T-cell (primary cell): ENCODE data around the gene LTB4R. TPM values are rescaled to one million over a fixed set of nuclear protein-coding genes. Genes with fewer than 3 reads are reported as not detected.

Experiments
- ATAC-seq, 4 experiments: fragments of 200-7000 bp in 3 of 4; fragments of 150-1000 bp in 1 of 4; cut with Tn5 transposase; replicated peaks in 1 of 4; 1 replicate in 3 of 4; 2 replicates in 1 of 4; pipeline ENCODE4 v1.10.0; 2021; ENCODE audit warnings: moderate library complexity in 3 of 4, mild to moderate bottlenecking in 2 of 4, moderate number of reproducible peaks in 1 of 4
- CTCF ChIA-PET, 2 donors: fragments of 300-600 bp; sonication (Branson Sonifier 250); formaldehyde crosslinking; loops; one replicate each; lab custom pipeline; 2022; ENCODE audit warnings: antibody characterized with exemption in 2 of 2; lab: Charles Lee
- POLR2A ChIA-PET, 2 donors: fragments of 300-600 bp; sonication (Branson Sonifier 250); formaldehyde crosslinking; loops; one replicate each; lab custom pipeline; 2022; ENCODE audit warnings: antibody characterized with exemption in 2 of 2; lab: Charles Lee
- DNase-seq, 35 experiments: peaks; one replicate each; pipeline versions ENCODE4 v3.0.0 to v3.0.0-alpha.2; 2013 to 2023
- H3K27ac ChIP-seq: one replicate; pipeline ENCODE4 v1.5.1; 2013; ENCODE audit warnings: low read length
- H3K27me3 ChIP-seq, 2 experiments: replicated peaks in 1 of 2; 1 replicate in 1 of 2; 2 replicates in 1 of 2; pipeline versions ENCODE4 v1.6.1 to v1.7.0; 2013; ENCODE audit warnings: low read length in 1 of 2, mixed read lengths in 1 of 2; ENCODE audit not compliant: control insufficient read depth in 2 of 2, insufficient read depth in 2 of 2; ENCODE audit errors: extremely low read depth in 1 of 2
- H3K36me3 ChIP-seq, 2 donors: 1 replicate in 1 of 2; 2 replicates in 1 of 2; pipeline versions ENCODE4 v1.6.1 to v1.7.0; 2013; ENCODE audit warnings: low read length in 1 of 2; ENCODE audit not compliant: control insufficient read depth in 2 of 2, insufficient read depth in 1 of 2; ENCODE audit errors: extremely low read depth in 1 of 2
- H3K4me1 ChIP-seq, 2 experiments: 1 replicate in 1 of 2; 2 replicates in 1 of 2; pipeline versions ENCODE4 v1.6.1 to v1.7.0; 2013; ENCODE audit warnings: low read length in 2 of 2, mixed read lengths in 1 of 2; ENCODE audit not compliant: insufficient read depth in 2 of 2, control insufficient read depth in 1 of 2; ENCODE audit errors: extremely low read depth in 1 of 2
- H3K4me3 ChIP-seq, 2 donors: 1 replicate in 1 of 2; 2 replicates in 1 of 2; pipeline versions ENCODE4 v1.5.1 to v1.7.0; 2013; ENCODE audit warnings: mild to moderate bottlenecking in 2 of 2, low read length in 1 of 2, moderate library complexity in 1 of 2; ENCODE audit not compliant: control insufficient read depth in 1 of 2; ENCODE audit errors: extremely low read depth in 1 of 2
- H3K9me3 ChIP-seq: 2 replicates; pipeline ENCODE4 v1.7.0; 2013
- H3K27ac Mint-ChIP-seq, 2 donors: one replicate each; pipeline ENCODE4 v1.8.0; 2020 to 2021; ENCODE audit warnings: mild to moderate bottlenecking in 2 of 2, mixed read lengths in 2 of 2
- H3K27me3 Mint-ChIP-seq, 2 donors: one replicate each; pipeline ENCODE4 v1.8.0; 2021 to 2022; ENCODE audit warnings: mixed read lengths in 2 of 2
- H3K36me3 Mint-ChIP-seq: one replicate; pipeline ENCODE4 v1.8.0; 2021; ENCODE audit warnings: mixed read lengths
- H3K4me1 Mint-ChIP-seq, 3 donors: one replicate each; pipeline ENCODE4 v1.8.0; 2020 to 2022; ENCODE audit warnings: mixed read lengths in 3 of 3, mild to moderate bottlenecking in 1 of 3
- H3K4me3 Mint-ChIP-seq, 3 donors: one replicate each; pipeline ENCODE4 v1.8.0; 2020 to 2022; ENCODE audit warnings: mild to moderate bottlenecking in 3 of 3, mixed read lengths in 3 of 3, moderate library complexity in 3 of 3
- H3K9me3 Mint-ChIP-seq, 3 donors: one replicate each; pipeline ENCODE4 v1.8.0; 2020 to 2022; ENCODE audit warnings: mixed read lengths in 3 of 3
- WGBS: methylation state at CpG from one replicate; pipeline ENCODE4 v1.1.5; 2013; ENCODE audit warnings: missing lambda C conversion rate; ENCODE audit not compliant: insufficient coverage; 5-methylcytosine and 5-hydroxymethylcytosine counted together
- total RNA-seq, 35 experiments: library from RNA in 6 of 35; stranded (reverse) in 6 of 35; fragments of 120-200 nt in 1 of 35; gene quantifications; one replicate each; pipeline versions ENCODE4 v1.2.1 to v1.2.4 and lab custom pipeline; 2013 to 2026

LTB4R gene
- total RNA-seq, 5 donors from 2014 or later (not counting 1 experiment from before 2014, with no cell fraction given) = 17.0 to 29.0 (median 18.0) TPM

GRCh38 chr14:24286996-24287395 is 24.3 kb upstream of the LTB4R start:
- DNase-seq = no peak
- Mint-ChIP-seq H3K4me3 (no peak overlapping the region), H3K9me3 (no peaks in the 10 kb centered on the region), H3K36me3 (peaks cover 18% of the 10 kb centered on the region), H3K27ac (no peak overlapping the region), H3K27me3 (no peaks in the 10 kb centered on the region), H3K4me1 (peaks cover 0 to 11% (median 2%) of the 10 kb centered on the region in 3 donors)
- no peak for ATAC-seq
- Histone ChIP-seq H3K9me3 (no peaks in the 10 kb centered on the region), H3K4me1 (peaks cover 0 to 13% of the 10 kb centered on the region in 2 experiments), H3K4me3 (no peak overlapping the region), H3K36me3 (peaks cover 6 to 27% of the 10 kb centered on the region in 2 donors), H3K27me3 (no peaks in the 10 kb centered on the region), H3K27ac (no peak overlapping the region)
- POLR2A ChIA-PET = no interaction called here
- WGBS = 95% methylated on average over 4 of the region's 5 CpGs
- CTCF ChIA-PET = no interaction called here

- Histone ChIP-seq H3K9me3 (no peaks in the 10 kb centered on the region), H3K27ac (no peak overlapping the region), H3K36me3 (peaks cover 10 to 35% of the 10 kb centered on the region in 2 donors), H3K4me3 (no peak overlapping the region), H3K27me3 (no peaks in the 10 kb centered on the region), H3K4me1 (peaks cover 0 to 13% of the 10 kb centered on the region in 2 experiments)
- ChIA-PET CTCF (interaction anchor here (0.6 to 1.6 kb wide), 2 partner anchors 9 to 47 kb away, joined by 3 to 8 read pairs; partner anchors contain the start of gene TINF2 (in 1 of the 2)), POLR2A (no interaction called here)
- Mint-ChIP-seq H3K9me3 (no peaks in the 10 kb centered on the region), H3K27me3 (no peaks in the 10 kb centered on the region), H3K4me3 (no peak overlapping the region), H3K36me3 (peaks cover 27% of the 10 kb centered on the region), H3K4me1 (peaks cover 0 to 11% (median 2%) of the 10 kb centered on the region in 3 donors), H3K27ac (no peak overlapping the region)
- DNase-seq (peak in 1 of 35 experiments; percentile 42), ATAC-seq (peak; percentile 42 to 81 (median 74))
- 67% methylated on average over 3 of the region's 6 CpGs for WGBS
Measured at GRCh38 chr14:24289649-24290280, 21.5 kb upstream of the LTB4R start.

GRCh38 chr14:24290746-24291145 is 20.6 kb upstream of the LTB4R start:
- H3K27ac ChIP-seq = no peak overlapping the region
- H3K27me3 Mint-ChIP-seq = no peaks in the 10 kb centered on the region
- peaks cover 0 to 13% (median 2%) of the 10 kb centered on the region in 3 donors for H3K4me1 Mint-ChIP-seq
- H3K9me3 ChIP-seq = no peaks in the 10 kb centered on the region
- H3K27ac Mint-ChIP-seq = no peak overlapping the region
- CTCF ChIA-PET = no interaction called here
- DNase-seq = no peak
- ATAC-seq = no peak
- peaks cover 10 to 40% of the 10 kb centered on the region in 2 donors for H3K36me3 ChIP-seq
- H3K4me3 Mint-ChIP-seq = no peak overlapping the region
- POLR2A ChIA-PET = interaction anchor here in 1 of 2 donors (1.0 kb wide), 1 partner anchor 48 kb away, joined by 3 read pairs; the partner anchor contains the start of gene TINF2
- H3K9me3 Mint-ChIP-seq = no peaks in the 10 kb centered on the region
- peaks cover 0 to 13% of the 10 kb centered on the region in 2 experiments for H3K4me1 ChIP-seq
- 92% methylated on average over 4 of the region's 9 CpGs for WGBS
- H3K36me3 Mint-ChIP-seq = peaks cover 32% of the 10 kb centered on the region
- H3K4me3 ChIP-seq = no peak overlapping the region
- no peaks in the 10 kb centered on the region for H3K27me3 ChIP-seq

GRCh38 chr14:24291446-24292117 is 19.7 kb upstream of the LTB4R start:
- Mint-ChIP-seq H3K9me3 (no peaks in the 10 kb centered on the region), H3K36me3 (peaks cover 41% of the 10 kb centered on the region), H3K27me3 (no peaks in the 10 kb centered on the region), H3K4me3 (no peak overlapping the region), H3K4me1 (peaks cover 6 to 21% (median 8%) of the 10 kb centered on the region in 3 donors), H3K27ac (no peak overlapping the region)
- POLR2A ChIA-PET = interaction anchor here (0.6 to 1.7 kb wide), 3 partner anchors 14 to 63 kb away, joined by 3 to 4 read pairs (median 4); partner anchors contain the start of gene TINF2 (in 1 of the 2)
- H3K27ac ChIP-seq = no peak overlapping the region
- 100% methylated on average over 1 of the region's 3 CpGs for WGBS
- CTCF ChIA-PET = interaction anchor here in 1 of 2 donors (1.8 kb wide), 1 partner anchor 17 kb away, joined by 8 read pairs; the partner anchor contains the start of gene CIDEB
- no peak for DNase-seq
- no peaks in the 10 kb centered on the region for H3K9me3 ChIP-seq
- no peak for ATAC-seq
- no peak overlapping the region for H3K4me3 ChIP-seq
- no peaks in the 10 kb centered on the region for H3K27me3 ChIP-seq
- peaks cover 10 to 48% of the 10 kb centered on the region in 2 donors for H3K36me3 ChIP-seq
- peaks cover 0 to 14% of the 10 kb centered on the region in 2 experiments for H3K4me1 ChIP-seq

GRCh38 chr14:24292118-24292807 is 19.0 kb upstream of the LTB4R start:
- ATAC-seq (no peak), DNase-seq (no peak)
- H3K27me3 Mint-ChIP-seq = no peaks in the 10 kb centered on the region
- H3K27ac ChIP-seq = no peak overlapping the region
- no peak overlapping the region for H3K4me3 Mint-ChIP-seq
- whole genome bisulfite sequencing = 100% methylated on average over 7 of the region's 11 CpGs
- no peaks in the 10 kb centered on the region for H3K9me3 Mint-ChIP-seq
- CTCF ChIA-PET = interaction anchor here in 1 of 2 donors (1.8 kb wide), 1 partner anchor 16 kb away, joined by 8 read pairs; the partner anchor contains the start of gene CIDEB
- no peak overlapping the region for H3K4me3 ChIP-seq
- peaks cover 10 to 48% of the 10 kb centered on the region in 2 donors for H3K36me3 ChIP-seq
- peaks cover 43% of the 10 kb centered on the region for H3K36me3 Mint-ChIP-seq
- no peaks in the 10 kb centered on the region for H3K27me3 ChIP-seq
- POLR2A ChIA-PET = interaction anchor here in 1 of 2 donors (0.6 to 1.7 kb wide), 2 partner anchors 15 to 63 kb away, joined by 4 read pairs; no protein-coding TSS in a partner anchor
- no peak overlapping the region for H3K27ac Mint-ChIP-seq
- no peaks in the 10 kb centered on the region for H3K9me3 ChIP-seq
- peaks cover 6 to 21% of the 10 kb centered on the region in 2 experiments for H3K4me1 ChIP-seq
- peaks cover 13 to 27% (median 14%) of the 10 kb centered on the region in 3 donors for H3K4me1 Mint-ChIP-seq

DNA sequence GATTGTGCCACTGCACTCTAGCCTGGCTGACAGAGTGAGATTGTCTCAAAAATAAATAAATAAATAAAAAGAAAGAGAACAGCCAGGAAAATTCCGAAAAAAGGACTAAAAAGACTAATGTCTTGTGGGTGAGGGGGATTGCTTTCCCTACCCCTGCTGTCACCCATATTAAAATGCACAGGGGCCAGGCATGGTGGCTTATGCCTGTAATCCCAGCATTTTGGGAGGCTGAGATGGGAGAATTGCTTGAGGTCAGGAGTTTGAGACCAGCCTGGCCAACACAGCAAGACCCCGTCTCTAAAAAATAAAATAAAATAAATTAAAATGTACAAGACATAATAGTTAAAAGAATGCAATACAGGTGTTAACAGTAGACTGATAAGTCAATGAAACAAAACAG is 17.8 kb upstream of the LTB4R start:
- H3K9me3 ChIP-seq = no peaks in the 10 kb centered on the region
- peaks cover 21 to 35% (median 23%) of the 10 kb centered on the region in 3 donors for H3K4me1 Mint-ChIP-seq
- no peak overlapping the region for H3K27ac ChIP-seq
- H3K4me1 ChIP-seq = peaks cover 9 to 25% of the 10 kb centered on the region in 2 experiments
- DNase-seq (no peak), ATAC-seq (no peak)
- H3K27me3 Mint-ChIP-seq = no peaks in the 10 kb centered on the region
- H3K27me3 ChIP-seq = no peaks in the 10 kb centered on the region
- peaks cover 10 to 48% of the 10 kb centered on the region in 2 donors for H3K36me3 ChIP-seq
- WGBS = no CpG with 5 or more reads among the region's 2 CpGs
- no peaks in the 10 kb centered on the region for H3K9me3 Mint-ChIP-seq
- ChIA-PET CTCF (no interaction called here), POLR2A (no interaction called here)
- no peak overlapping the region for H3K4me3 Mint-ChIP-seq
- no peak overlapping the region for H3K27ac Mint-ChIP-seq
- H3K4me3 ChIP-seq = no peak overlapping the region
- H3K36me3 Mint-ChIP-seq = peaks cover 43% of the 10 kb centered on the region
